B cell (primary cell): ENCODE results near the gene FBXL16.

ENCODE experiments used
- CTCF ChIP-seq: fragments of 200-600 bp; IDR thresholded peaks from one replicate; pipeline ENCODE4 v1.8.0; 2022; ENCODE audit warnings: antibody characterized with exemption, mild to moderate bottlenecking
- EZH2 ChIP-seq: IDR thresholded peaks from 2 replicates; pipeline ENCODE4 v1.6.1; 2012; ENCODE audit warnings: borderline replicate concordance, low read depth, mild to moderate bottlenecking, moderate library complexity, low read length; ENCODE audit not compliant: insufficient read depth, poor library complexity, severe bottlenecking

DNA sequence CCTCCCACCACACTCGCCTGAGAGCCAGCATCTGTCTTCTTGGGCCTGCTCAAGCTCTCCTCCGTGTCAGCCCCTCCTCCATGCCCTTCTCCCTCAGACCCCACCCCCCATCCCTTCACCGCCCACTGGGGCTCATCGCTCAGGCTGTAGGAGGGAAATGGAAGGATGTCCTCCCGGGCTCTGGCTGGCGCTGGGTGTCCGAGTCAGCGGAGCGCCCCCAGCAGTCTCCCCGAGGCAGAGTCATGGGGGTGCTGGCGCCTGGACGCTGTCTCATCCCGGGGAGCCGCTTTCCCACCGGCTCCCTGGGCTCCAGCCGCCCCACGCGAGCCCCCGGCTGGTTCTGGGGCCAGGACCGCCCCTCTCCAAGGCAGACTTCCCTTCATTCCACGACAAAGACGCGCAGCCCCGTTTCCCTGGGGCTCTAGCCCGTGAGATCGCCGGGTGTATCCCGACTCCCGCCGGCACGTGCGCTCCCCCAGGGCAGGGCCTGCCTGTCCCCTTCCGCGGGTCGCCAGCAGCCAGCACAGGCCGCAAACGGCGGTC, 14.9 kb upstream of the FBXL16 start:
- no peak for TF ChIP-seq EZH2
- TF ChIP-seq CTCF, result no peak
